SU-DHL-6 (cell line): ENCODE measurements around the gene SCD5.

ENCODE experiments used
- H2AFZ ChIP-seq: fragments of 200-600 bp; sonication (generic); 2 replicates; pipeline ENCODE4 v1.6.1; 2014; ENCODE audit warnings: low read depth, mild to moderate bottlenecking, moderate library complexity, mixed read lengths, antibody characterized with exemption, low read length; ENCODE audit not compliant: severe bottlenecking
- H3F3A ChIP-seq: fragments of 200-600 bp; shearing (Covaris generic); 2 replicates; pipeline ENCODE4 v1.6.0; 2016; ENCODE audit warnings: antibody characterized with exemption, mild to moderate bottlenecking; ENCODE audit not compliant: insufficient read depth
- H3K27ac ChIP-seq: fragments of 200-600 bp; sonication (generic); 2 replicates; pipeline ENCODE4 v1.5.1; 2016; ENCODE audit warnings: low read depth, mild to moderate bottlenecking, low read length, moderate library complexity, mixed read lengths
- H3K27me3 ChIP-seq: fragments of 200-600 bp; sonication (generic), shearing (Covaris generic); 2 replicates; pipeline ENCODE4 v1.6.0; 2014; ENCODE audit warnings: mild to moderate bottlenecking, low read length
- H3K36me3 ChIP-seq: fragments of 200-600 bp; sonication (generic); 2 replicates; pipeline ENCODE4 v1.6.1; 2014; ENCODE audit warnings: mild to moderate bottlenecking, low read length, mixed read lengths
- H3K4me2 ChIP-seq: fragments of 300-600, 200-600 bp; shearing (Covaris generic), sonication (generic); 2 replicates; pipeline ENCODE4 v1.6.0; 2014; ENCODE audit warnings: low read length, low read depth, mild to moderate bottlenecking; ENCODE audit not compliant: poor library complexity, severe bottlenecking
- H3K4me3 ChIP-seq: fragments of 200-600 bp; sonication (generic); 2 replicates; pipeline ENCODE4 v1.5.1; 2014; ENCODE audit warnings: antibody characterized with exemption, low read length, mild to moderate bottlenecking, mixed read lengths; ENCODE audit not compliant: insufficient read depth, poor library complexity, severe bottlenecking
- H3K79me2 ChIP-seq: fragments of 200-600 bp; sonication (generic); 2 replicates; pipeline ENCODE4 v1.6.1; 2014; ENCODE audit warnings: mild to moderate bottlenecking, low read length, moderate library complexity; ENCODE audit not compliant: insufficient read depth
- H3K9ac ChIP-seq: fragments of 200-600 bp; sonication (generic); 2 replicates; pipeline ENCODE4 v1.7.0; 2014; ENCODE audit warnings: mild to moderate bottlenecking, low read length
- H3K9me2 ChIP-seq: fragments of 200-600 bp; sonication (generic); replicated peaks from 2 replicates; pipeline ENCODE4 v1.6.1; 2014; ENCODE audit warnings: low read length; ENCODE audit not compliant: insufficient read depth
- H3K9me3 ChIP-seq: fragments of 200-600 bp; sonication (generic); 2 replicates; pipeline ENCODE4 v1.6.1; 2014; ENCODE audit warnings: low read length, mixed read lengths; ENCODE audit not compliant: insufficient read depth
- H4K20me1 ChIP-seq: fragments of 200-600 bp; sonication (generic); 2 replicates; pipeline ENCODE4 v1.6.1; 2014; ENCODE audit warnings: low read depth, mild to moderate bottlenecking, antibody characterized with exemption, low read length, moderate library complexity, mixed read lengths
- CTCF ChIP-seq: fragments of 200-600 bp; sonication (generic); IDR thresholded peaks from one replicate; pipeline ENCODE4 v1.5.1; 2017; ENCODE audit warnings: antibody characterized with exemption, mild to moderate bottlenecking, low read length, moderate library complexity; ENCODE audit not compliant: insufficient read depth, poor library complexity, severe bottlenecking
- EZH2phosphoT487 ChIP-seq: fragments of 200-600 bp; sonication (generic), shearing (Covaris generic); conservative IDR thresholded peaks from 2 replicates; pipeline ENCODE4 v1.6.1; 2018; ENCODE audit warnings: mild to moderate bottlenecking, antibody characterized with exemption, low read length, moderate library complexity, mixed read lengths

SCD5 gene

GRCh38 chr4:82777857-82778525 lies 20.6 kb downstream of the SCD5 start:
- Histone ChIP-seq H3K4me3 (no peak overlapping the region), H3K27me3 (no peaks in the 10 kb centered on the region), H3K79me2 (no peaks in the 10 kb centered on the region), H3K27ac (no peak overlapping the region), H3K4me2 (no peak overlapping the region), H3K9me2 (no peaks in the 10 kb centered on the region), H3K9ac (no peak overlapping the region), H3K9me3 (no peaks in the 10 kb centered on the region), H3F3A (no peaks in the 10 kb centered on the region), H4K20me1 (no peaks in the 10 kb centered on the region), H3K36me3 (no peaks in the 10 kb centered on the region), H2AFZ (no peak overlapping the region)
- no peak for TF ChIP-seq CTCF
- no peak for TF ChIP-seq EZH2phosphoT487

GRCh38 chr4:82776925-82777542 lies 21.6 kb downstream of the SCD5 start:
- TF ChIP-seq CTCF = no peak
- no peak for TF ChIP-seq EZH2phosphoT487
- Histone ChIP-seq H3F3A (no peaks in the 10 kb centered on the region), H3K27me3 (no peaks in the 10 kb centered on the region), H3K9ac (no peak overlapping the region), H3K9me3 (no peaks in the 10 kb centered on the region), H4K20me1 (no peaks in the 10 kb centered on the region), H3K4me2 (no peak overlapping the region), H3K9me2 (no peaks in the 10 kb centered on the region), H3K36me3 (no peaks in the 10 kb centered on the region), H3K27ac (no peak overlapping the region), H3K79me2 (no peaks in the 10 kb centered on the region), H2AFZ (no peak overlapping the region), H3K4me3 (no peak overlapping the region)

- no peaks in the 10 kb centered on the region for H3K9me3 ChIP-seq
- TF ChIP-seq EZH2phosphoT487 = no peak
- TF ChIP-seq CTCF = no peak
- no peak overlapping the region for H3K4me2 ChIP-seq
- H4K20me1 ChIP-seq = no peaks in the 10 kb centered on the region
- H3K27me3 ChIP-seq = no peaks in the 10 kb centered on the region
- H3K27ac ChIP-seq = no peak overlapping the region
- H2AFZ ChIP-seq = no peak overlapping the region
- H3K4me3 ChIP-seq = no peak overlapping the region
- H3K9ac ChIP-seq = no peak overlapping the region
- H3K9me2 ChIP-seq = no peaks in the 10 kb centered on the region
- no peaks in the 10 kb centered on the region for H3K79me2 ChIP-seq
- H3F3A ChIP-seq = no peaks in the 10 kb centered on the region
- no peaks in the 10 kb centered on the region for H3K36me3 ChIP-seq
Observed at GRCh38 chr4:82775243-82775642, 23.4 kb downstream of the SCD5 start.
